Vagina (tissue), 2 donors: Measurements from ENCODE around the gene GTF2IRD1. TPM values are rescaled to one million over a fixed set of nuclear protein-coding genes. Genes with fewer than 3 reads are reported as not detected.
"Not testable (repeated sequence)": the region's sequence is repeated elsewhere in the genome, so short reads cannot be mapped to it uniquely, and the experiment has no call there.

Experiments
- DNase-seq, 2 donors: peaks; one replicate each; pipeline ENCODE4 v3.0.0-alpha.2; 2017; ENCODE audit errors: extremely low spot score in 2 of 2
- H3K27ac ChIP-seq: fragments of 200-600 bp; sonication (generic); one replicate; pipeline ENCODE4 v1.5.1; 2019
- H3K27me3 ChIP-seq: fragments of 200-600 bp; sonication (generic); one replicate; pipeline ENCODE4 v1.5.1; 2019
- H3K36me3 ChIP-seq, 2 donors: fragments of 200-600 bp; sonication (generic); one replicate each; pipeline ENCODE4 v1.5.1; 2017 to 2019
- H3K4me1 ChIP-seq: fragments of 200-600 bp; sonication (generic); one replicate; pipeline ENCODE4 v1.5.1; 2019
- H3K4me3 ChIP-seq, 2 donors: fragments of 200-600 bp; sonication (generic); 1 replicate in 1 of 2; 2 replicates in 1 of 2; pipeline ENCODE4 v1.5.1; 2016 to 2019
- H3K9me3 ChIP-seq: fragments of 200-600 bp; sonication (generic); one replicate; pipeline ENCODE4 v1.5.1; 2019
- CTCF ChIP-seq, 3 experiments: fragments of 450-650 bp in 2 of 3; fragments of 200-600 bp in 1 of 3; sonication (generic) in 1 of 3; IDR thresholded peaks; one replicate each; pipeline ENCODE4 v1.5.1; 2017 to 2019; ENCODE audit warnings: antibody characterized with exemption in 3 of 3, mild to moderate bottlenecking in 2 of 3, moderate library complexity in 2 of 3
- POLR2A ChIP-seq, 2 donors: fragments of 450-650 bp; IDR thresholded peaks; one replicate each; pipeline ENCODE4 v1.6.1; 2017; ENCODE audit warnings: antibody characterized with exemption in 2 of 2, mild to moderate bottlenecking in 2 of 2, moderate library complexity in 2 of 2
- POLR2AphosphoS5 ChIP-seq, 2 donors: sonication (generic); formaldehyde crosslinking; IDR thresholded peaks; one replicate each; pipeline ENCODE4 v1.9.0; 2017; ENCODE audit warnings: antibody characterized with exemption in 2 of 2, mild to moderate bottlenecking in 2 of 2, low read depth in 1 of 2; ENCODE audit not compliant: insufficient read depth in 1 of 2
- intact Hi-C: fragments of 100-400 bp; cut with DNase I; formaldehyde crosslinking; loops from one replicate; pipeline ENCODE4 v1.15.1; 2023
- total RNA-seq: library from RNA; depleted of rRNA; stranded (reverse); fragments of >200 nt; gene quantifications from one replicate; pipeline ENCODE4 v1.2.3, GENCODE V29; 2016

Gene GTF2IRD1
- total RNA-seq, 1 donor from 2014 or later: 33.6 TPM

- Histone ChIP-seq H3K27ac (no peak overlapping the region), H3K36me3 (peaks cover 0 to 16% of the 10 kb centered on the region in 2 donors), H3K27me3 (no peaks in the 10 kb centered on the region), H3K4me1 (no peaks in the 10 kb centered on the region), H3K9me3 (no peaks in the 10 kb centered on the region), H3K4me3 (no peak overlapping the region)
- no peak for DNase-seq
- TF ChIP-seq POLR2AphosphoS5 (IDR thresholded peaks at IDR 0.05; ENCODE audit: insufficient read depth in 1 of 2, low read depth in 1 of 2): no peak
- TF ChIP-seq POLR2A (IDR thresholded peaks at IDR 0.05): no peak
- no peak for TF ChIP-seq CTCF (IDR thresholded peaks at IDR 0.05)
- intact Hi-C loops: no loop called here
Measured at GRCh38 chr7:74507538-74508319, 54.0 kb downstream of the GTF2IRD1 start.

GRCh38 chr7:74509453-74509852 is 55.7 kb downstream of the GTF2IRD1 start:
- H3K4me3 ChIP-seq, H3K4me1 ChIP-seq, DNase-seq, intact Hi-C loops, H3K9me3 ChIP-seq, H3K27ac ChIP-seq, H3K27me3 ChIP-seq: not testable (repeated sequence)
- peaks cover 0 to 23% of the 10 kb centered on the region in 2 donors for H3K36me3 ChIP-seq

GRCh38 chr7:74511345-74511744 is 57.6 kb downstream of the GTF2IRD1 start:
- no peak overlapping the region for H3K27ac ChIP-seq
- intact Hi-C loops: no loop called here

GRCh38 chr7:74512762-74513161 is 59.1 kb downstream of the GTF2IRD1 start:
- Histone ChIP-seq H3K27me3 (no peaks in the 10 kb centered on the region), H3K27ac (no peak overlapping the region), H3K4me3 (no peak overlapping the region), H3K36me3 (peaks cover 0 to 37% of the 10 kb centered on the region in 2 donors), H3K4me1 (no peaks in the 10 kb centered on the region), H3K9me3 (no peaks in the 10 kb centered on the region)
- TF ChIP-seq CTCF (IDR thresholded peaks at IDR 0.05) (no peak), POLR2A (IDR thresholded peaks at IDR 0.05) (no peak), POLR2AphosphoS5 (IDR thresholded peaks at IDR 0.05; ENCODE audit: insufficient read depth in 1 of 2, low read depth in 1 of 2) (no peak)
- no peak for DNase-seq
- intact Hi-C loops: no loop called here

More at GRCh38 chr7:74511345-74511744, 57.6 kb downstream of the GTF2IRD1 start:
- Histone ChIP-seq H3K36me3 (peaks cover 0 to 37% of the 10 kb centered on the region in 2 donors), H3K9me3 (no peaks in the 10 kb centered on the region), H3K27me3 (no peaks in the 10 kb centered on the region), H3K4me1 (no peaks in the 10 kb centered on the region), H3K4me3 (no peak overlapping the region)
- no peak for TF ChIP-seq POLR2A (IDR thresholded peaks at IDR 0.05)
- no peak for DNase-seq

DNA sequence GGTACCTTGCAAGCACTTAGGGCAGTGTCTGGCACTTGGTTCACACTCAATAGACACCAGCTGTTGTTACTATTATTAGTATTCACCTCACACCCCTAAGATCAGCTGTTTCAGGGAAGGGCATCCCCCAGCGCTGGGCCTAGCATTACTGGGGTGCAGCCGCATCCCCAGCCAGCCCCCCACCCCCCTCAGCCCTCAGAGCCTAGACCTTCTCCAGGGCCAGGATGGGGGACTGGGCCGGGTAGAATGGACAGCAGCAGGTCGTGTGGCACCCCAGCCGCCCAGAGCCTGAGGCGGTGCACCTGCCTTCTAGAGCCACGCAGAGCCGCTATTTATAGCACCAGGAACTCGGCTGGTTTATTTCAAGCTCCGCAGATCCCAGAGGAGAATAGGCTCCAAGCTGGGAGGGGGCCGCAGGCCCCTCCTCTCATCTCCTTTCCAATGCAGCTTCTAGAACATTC is 60.5 kb downstream of the GTF2IRD1 start:
- intact Hi-C loops: no loop called here
- Histone ChIP-seq H3K36me3 (peaks cover 0 to 30% of the 10 kb centered on the region in 2 donors), H3K27ac (no peak overlapping the region), H3K4me3 (no peak overlapping the region), H3K27me3 (no peaks in the 10 kb centered on the region), H3K9me3 (no peaks in the 10 kb centered on the region), H3K4me1 (no peaks in the 10 kb centered on the region)
- DNase-seq: no peak
- TF ChIP-seq CTCF (IDR thresholded peaks at IDR 0.05): no peak
- no peak for TF ChIP-seq POLR2AphosphoS5 (IDR thresholded peaks at IDR 0.05; ENCODE audit: insufficient read depth in 1 of 2, low read depth in 1 of 2)
- no peak for TF ChIP-seq POLR2A (IDR thresholded peaks at IDR 0.05)

- H3K4me3 ChIP-seq: no peak overlapping the region
- no peaks in the 10 kb centered on the region for H3K27me3 ChIP-seq
- no peak for DNase-seq
- H3K4me1 ChIP-seq: no peaks in the 10 kb centered on the region
- intact Hi-C loops: no loop called here
- no peaks in the 10 kb centered on the region for H3K9me3 ChIP-seq
- TF ChIP-seq POLR2AphosphoS5 (IDR thresholded peaks at IDR 0.05; ENCODE audit: insufficient read depth in 1 of 2, low read depth in 1 of 2) (no peak), POLR2A (IDR thresholded peaks at IDR 0.05) (no peak), CTCF (IDR thresholded peaks at IDR 0.05) (no peak)
- no peak overlapping the region for H3K27ac ChIP-seq
- H3K36me3 ChIP-seq: peaks cover 0 to 36% of the 10 kb centered on the region in 2 donors
Measured at GRCh38 chr7:74515276-74515675, 61.6 kb downstream of the GTF2IRD1 start.
